D341Med (cell line): ENCODE results near the gene NABP2.

Source experiments
- DNase-seq: peaks from one replicate; pipeline ENCODE4 v3.0.0; 2012; ENCODE audit warnings: low spot score

Gene NABP2

GRCh38 chr12:56213878-56214277 is 10.3 kb upstream of the NABP2 start:
- no peak for DNase-seq

- DNase-seq, result no peak
These were observed 7.7 kb upstream of the NABP2 start for GRCh38 chr12:56216461-56216860.

DNA sequence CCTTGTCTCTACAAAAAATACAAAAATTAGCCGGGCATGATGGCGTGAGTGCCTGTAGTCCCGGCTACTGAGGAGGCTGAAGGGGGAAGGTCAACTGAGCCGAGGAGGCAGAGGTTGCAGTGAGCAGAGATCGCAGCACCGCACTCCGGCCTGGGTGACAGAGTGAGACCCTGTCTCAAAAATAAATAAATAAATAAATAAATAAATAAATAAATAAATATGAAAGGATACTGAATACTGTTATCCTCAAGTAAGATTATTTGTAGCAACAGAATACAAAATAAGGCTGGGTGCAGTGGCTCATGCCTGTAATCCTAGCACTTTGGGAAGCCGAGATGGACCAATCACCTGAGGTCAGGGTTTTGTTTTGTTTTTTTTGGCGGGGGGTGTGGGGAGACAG is 4.3 kb upstream of the NABP2 start:
- no peak for DNase-seq

DNA sequence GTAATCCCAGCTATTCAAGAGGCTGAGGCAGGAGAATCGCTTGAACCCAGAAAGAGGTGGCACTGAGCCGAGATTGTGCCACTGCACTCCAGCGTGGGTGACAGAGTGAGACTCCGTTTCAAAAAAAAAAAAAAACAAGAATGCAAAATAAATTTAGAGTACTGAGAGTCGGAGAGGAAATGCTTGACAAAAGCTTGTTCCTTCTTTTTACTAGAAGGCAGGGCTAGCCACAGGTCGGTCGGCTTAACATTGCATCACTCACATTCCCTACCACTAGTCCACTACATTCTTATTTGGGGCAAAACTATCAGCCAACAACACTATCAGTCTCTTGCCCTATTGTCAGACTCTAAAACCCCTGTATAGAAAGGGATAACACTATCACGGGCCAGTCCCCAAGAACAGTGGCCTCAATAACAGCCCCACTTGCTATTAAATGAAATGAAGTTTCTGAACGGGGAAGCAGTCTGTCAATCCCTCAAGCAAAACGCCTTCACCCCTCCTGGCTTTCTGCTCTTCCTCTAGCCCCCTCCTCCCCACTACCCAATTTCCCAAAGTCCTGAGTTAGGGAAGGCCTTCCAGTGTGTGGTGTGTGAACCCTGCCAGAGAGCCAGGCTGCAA is 3.4 kb upstream of the NABP2 start:
- DNase-seq, result no peak

- peak; percentile 75 for DNase-seq
These were observed 2.8 kb upstream of the NABP2 start for GRCh38 chr12:56221232-56221756.

DNA sequence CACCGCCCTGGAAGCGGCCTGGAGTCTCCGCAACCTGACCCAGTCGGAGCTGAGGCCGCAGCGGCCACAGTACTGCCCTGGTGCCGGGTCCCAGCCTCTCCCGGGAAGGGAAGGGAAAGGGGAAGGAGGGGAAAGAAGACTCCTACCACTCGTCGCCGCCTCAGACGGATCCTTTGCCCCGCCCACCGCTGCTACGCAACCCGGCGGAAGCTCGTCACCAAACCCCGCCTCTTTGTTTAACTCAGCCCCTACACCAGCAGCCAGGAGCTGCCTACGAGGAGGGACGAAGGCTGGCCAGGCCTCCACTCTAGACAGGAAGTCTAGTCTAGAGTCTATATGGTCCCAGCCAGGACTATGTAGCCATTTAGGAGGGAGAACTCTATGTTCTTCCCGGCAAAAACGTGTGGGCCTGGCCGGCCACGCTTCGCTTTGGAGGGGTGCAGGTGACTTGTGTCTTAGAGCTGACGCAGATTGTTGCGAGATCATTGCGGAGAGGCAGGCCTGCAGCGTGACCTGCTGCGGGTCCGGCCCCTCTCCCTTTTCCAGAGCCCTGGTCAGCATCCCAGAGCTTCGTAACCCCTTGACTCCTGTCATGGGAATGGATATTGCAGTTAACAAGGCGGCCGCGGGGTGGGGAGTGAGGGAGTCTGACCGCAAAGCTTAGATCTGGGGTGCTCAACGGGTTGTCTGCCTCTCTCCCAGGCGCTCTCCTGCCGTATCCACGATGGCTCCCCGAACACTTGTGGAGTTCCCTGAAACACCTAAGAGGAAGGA is 2.2 kb upstream of the NABP2 start, which contains the start of gene RNF41:
Gene RNF41, minus strand, starts transcription at position 166 of the 774 bp plus-strand sequence. CDS start 7,875 bp downstream, outside the sequence.
- peak; percentile 94 for DNase-seq

DNA sequence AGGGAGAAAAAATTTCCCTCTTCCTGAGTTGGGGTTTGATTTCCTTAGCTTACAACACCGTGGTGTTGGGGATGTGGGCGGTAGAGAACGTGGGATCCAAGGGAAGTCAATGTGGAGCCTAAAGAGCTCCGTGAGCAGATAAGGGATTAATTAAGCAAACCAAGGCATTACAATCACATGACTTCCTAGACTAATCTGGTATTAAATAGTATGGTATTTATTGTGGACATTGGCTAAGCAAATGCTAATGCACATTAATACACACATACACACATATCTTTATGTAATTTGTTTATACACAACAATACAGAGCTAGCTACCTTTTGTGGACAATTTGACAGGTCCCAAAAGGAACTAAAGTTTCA is 1.6 kb upstream of the NABP2 start:
- no peak for DNase-seq

DNA sequence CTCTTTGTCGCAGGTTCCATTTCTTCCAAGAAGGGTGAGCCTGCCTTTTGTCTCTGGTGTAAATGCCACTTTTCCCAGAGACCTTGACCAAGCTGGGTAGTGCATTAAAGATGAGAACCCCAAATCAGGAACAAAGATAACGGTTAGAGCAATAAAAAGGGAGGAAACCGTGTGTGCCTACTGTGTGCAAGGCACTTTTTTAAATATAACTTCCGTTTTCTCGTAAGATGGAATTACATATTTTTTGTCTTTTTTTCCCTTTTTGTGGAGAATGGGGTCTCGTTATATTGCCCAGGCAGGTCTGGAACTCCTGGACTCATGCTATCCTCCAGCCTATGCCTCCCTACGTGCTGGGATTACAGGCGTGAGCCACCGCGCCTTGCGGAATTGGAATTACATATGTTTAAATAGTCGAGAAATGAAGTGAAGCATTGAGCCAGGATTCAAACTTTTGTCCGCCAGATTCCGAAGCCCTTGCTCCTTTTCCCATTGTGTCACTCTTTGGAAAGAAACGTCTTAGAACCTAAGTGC is 506 bp upstream of the NABP2 start:
- DNase-seq, result no peak

- no peak for DNase-seq
These were observed 812 bp downstream of the NABP2 start for GRCh38 chr12:56224954-56225353.

GRCh38 chr12:56229082-56229481 is 4.9 kb downstream of the NABP2 start:
- DNase-seq, result no peak

DNA sequence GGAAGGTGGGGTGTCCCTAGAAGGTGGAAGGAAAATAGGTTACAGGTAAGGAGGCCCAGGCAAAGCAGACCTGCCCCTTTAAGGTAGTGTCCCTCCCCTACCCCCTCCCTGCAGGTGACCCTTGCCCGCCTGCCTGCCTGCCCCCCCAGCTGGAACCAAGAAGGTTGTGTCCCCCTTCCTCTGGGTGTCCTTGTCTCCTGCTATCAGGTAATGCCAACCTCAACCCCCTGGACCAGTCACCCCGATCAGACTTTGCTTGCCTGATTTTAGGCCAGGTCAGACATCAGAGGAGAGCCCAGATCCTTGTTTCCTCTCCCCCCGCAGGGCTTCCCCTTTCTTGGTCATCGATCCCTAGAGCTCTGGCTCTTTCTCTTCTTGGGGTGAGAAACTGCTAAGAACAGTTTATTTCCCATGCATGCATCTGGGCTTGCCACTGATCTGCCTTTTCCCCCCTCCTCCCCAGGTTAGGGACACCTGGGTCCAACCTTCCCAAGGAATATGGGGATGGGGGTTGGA is 5.8 kb downstream of the NABP2 start, which contains the start of gene SLC39A5:
Gene SLC39A5, plus strand, starts transcription at position 136 of the 516 bp plus-strand sequence. CDS start 1,224 bp downstream, outside the sequence.
- no peak for DNase-seq

GRCh38 chr12:56230432-56231183 is 6.5 kb downstream of the NABP2 start:
- DNase-seq, result no peak

DNA sequence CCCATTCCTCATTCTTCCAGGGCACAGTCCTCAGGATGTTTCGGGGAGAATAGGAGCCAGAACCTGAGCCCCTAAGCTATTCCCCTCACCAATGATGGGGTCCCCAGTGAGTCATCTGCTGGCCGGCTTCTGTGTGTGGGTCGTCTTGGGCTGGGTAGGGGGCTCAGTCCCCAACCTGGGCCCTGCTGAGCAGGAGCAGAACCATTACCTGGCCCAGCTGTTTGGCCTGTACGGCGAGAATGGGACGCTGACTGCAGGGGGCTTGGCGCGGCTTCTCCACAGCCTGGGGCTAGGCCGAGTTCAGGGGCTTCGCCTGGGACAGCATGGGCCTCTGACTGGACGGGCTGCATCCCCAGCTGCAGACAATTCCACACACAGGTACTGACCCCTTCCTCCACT is 7.0 kb downstream of the NABP2 start:
- DNase-seq, result no peak

DNA sequence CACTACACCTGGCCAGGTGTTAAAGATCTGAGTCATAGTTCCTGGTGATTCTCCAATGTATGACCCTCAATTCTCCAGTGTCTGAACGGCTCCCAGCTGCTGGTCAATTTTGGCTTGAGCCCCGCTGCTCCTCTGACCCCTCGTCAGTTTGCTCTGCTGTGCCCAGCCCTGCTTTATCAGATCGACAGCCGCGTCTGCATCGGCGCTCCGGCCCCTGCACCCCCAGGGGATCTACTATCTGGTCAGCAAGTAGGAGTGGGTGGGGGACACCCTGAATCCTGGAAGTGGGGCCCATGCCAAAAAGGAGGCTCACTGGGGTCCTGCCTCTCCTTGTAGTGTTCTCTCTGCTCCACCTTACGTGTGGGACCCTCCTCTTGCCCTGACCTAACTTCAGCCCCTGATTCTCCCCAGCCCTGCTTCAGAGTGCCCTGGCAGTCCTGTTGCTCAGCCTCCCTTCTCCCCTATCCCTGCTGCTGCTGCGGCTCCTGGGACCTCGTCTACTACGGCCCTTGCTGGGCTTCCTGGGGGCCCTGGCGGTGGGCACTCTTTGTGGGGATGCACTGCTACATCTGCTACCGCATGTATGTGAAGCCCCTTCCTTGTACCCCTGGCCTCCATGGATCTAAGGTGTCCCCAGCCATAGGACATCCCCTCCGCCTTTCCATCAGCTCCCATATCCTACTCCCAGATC is 10.7 kb downstream of the NABP2 start:
- no peak for DNase-seq

DNA sequence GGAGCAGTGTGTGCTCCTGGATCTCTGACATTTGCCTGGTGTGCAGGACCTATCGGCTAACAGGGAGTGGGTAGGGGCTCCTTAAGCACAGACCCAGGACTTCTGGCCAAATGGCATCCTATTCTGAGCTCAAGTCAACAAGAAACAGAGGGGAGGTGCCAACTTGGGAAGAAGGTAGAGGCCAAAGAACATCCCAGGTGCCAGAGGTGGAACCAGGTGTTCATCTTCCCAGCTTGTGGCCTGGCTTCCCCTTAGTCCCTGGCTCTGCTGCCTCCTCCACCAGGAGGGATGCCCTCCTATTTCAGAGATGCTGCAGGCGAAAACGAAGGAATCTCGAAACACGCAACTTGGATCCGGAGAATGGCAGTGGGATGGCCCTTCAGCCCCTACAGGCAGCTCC is 11.9 kb downstream of the NABP2 start:
- DNase-seq, result no peak

GRCh38 chr12:56236985-56237384 is 12.8 kb downstream of the NABP2 start:
- no peak for DNase-seq

- DNase-seq, result no peak
These were observed 13.4 kb downstream of the NABP2 start for GRCh38 chr12:56237552-56237951.

DNA sequence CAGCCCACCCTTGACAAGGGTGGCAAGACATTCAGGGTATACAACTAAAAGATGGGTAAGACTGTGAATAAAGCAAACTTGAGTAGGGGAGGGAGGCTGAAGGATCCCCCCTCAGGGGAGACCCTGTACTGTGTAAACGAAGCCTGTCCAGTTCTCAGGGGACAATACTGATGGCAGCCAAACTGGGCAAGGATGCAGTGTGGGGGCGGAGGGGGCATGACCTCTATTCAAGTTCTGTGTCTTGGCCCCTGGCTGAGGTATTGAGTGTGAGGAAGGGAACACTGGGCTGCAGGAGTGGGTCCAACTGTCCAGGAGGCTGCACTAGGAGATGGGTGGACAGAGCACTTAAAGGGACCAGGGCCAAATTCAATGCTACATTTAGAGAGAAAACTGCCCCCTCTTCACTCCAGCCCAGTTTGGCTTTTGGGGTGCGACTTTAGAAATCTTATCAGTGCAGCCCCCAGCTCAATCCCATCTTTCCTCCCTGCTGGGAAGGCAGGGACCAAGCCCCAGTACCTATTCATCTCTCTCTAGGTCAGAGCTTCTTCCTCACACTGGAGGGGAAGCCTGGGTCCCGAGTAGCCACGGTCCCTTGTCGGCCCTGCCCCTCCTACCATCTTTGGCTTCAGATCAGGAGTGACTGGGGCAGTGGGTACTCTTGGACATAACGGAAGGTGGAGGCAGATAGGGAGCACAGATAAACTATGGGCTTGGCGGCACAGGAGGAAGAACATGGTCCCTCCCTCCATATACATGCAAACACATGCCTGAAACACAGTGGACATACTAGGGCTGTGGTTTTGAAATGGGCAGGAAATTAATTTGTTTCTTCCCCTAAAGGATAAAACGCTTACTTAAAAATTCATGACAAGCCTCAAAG is 17.5 kb downstream of the NABP2 start:
- no peak for DNase-seq

DNA sequence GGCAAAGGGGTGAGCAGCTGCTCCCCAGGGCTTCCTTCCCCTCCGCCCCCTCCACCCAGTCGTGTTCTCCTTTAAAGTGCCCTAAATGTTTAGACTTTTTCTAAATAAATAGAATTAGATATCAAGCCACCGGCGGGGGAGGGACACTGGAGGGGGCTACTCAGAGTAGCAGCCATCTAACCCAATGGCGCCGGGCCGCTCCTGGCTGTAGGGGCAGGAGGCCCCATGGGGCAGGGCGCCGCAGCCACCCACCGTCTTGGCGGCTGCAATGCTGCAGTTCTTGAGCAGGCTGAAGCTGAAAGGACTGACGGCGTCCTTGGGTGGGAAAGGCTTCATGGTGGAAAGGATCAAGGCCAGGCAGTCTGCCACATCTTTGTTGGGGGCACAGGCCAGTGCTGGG is 18.8 kb downstream of the NABP2 start:
- DNase-seq, result no peak

DNA sequence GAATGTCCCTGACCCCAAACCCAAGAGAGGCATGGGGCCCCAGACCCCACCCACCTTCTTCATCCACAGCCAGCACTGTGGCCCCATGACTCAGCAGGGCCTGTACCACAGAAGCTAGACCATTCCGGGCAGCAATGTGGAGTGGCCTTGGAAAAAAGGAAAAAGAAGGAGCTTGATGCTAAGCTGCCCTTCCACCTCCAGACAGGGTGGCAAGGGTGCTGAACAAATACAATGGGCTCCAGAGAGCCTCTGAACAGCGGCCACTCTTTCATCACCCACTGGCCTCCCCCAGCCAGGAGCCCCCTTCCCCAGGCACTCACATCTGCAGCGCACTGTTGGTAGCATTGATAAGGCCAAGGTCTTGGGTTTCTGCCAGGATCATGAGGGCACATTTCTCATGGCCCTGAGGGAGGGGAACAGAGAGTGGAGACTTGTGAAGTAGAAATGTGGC is 19.6 kb downstream of the NABP2 start:
- no peak for DNase-seq
